Esophagus muscularis mucosa (tissue), 4 donors: Measurements from ENCODE around the gene LBHD2.

Experiments
- EP300 ChIP-seq: sonication (generic); formaldehyde crosslinking; IDR thresholded peaks from one replicate; pipeline ENCODE4 v1.6.1; 2017; ENCODE audit warnings: antibody characterized with exemption
- POLR2A ChIP-seq: fragments of 450-650 bp; IDR thresholded peaks from one replicate; pipeline ENCODE4 v1.6.1; 2017; ENCODE audit warnings: antibody characterized with exemption, moderate library complexity, mild to moderate bottlenecking, low read depth
- POLR2AphosphoS5 ChIP-seq, 2 donors: sonication (generic); formaldehyde crosslinking; IDR thresholded peaks; one replicate each; pipeline ENCODE4 v1.6.1; 2017; ENCODE audit warnings: antibody characterized with exemption in 2 of 2
- TF ChIP-seq, protein P1 (sequence below), 3 experiments: fragments of 200-600 bp in 2 of 3; fragments of 450-650 bp in 1 of 3; sonication (generic) in 2 of 3; IDR thresholded peaks; one replicate each; pipeline ENCODE4 v1.5.1; 2017 to 2019; ENCODE audit warnings: antibody characterized with exemption in 3 of 3, mild to moderate bottlenecking in 2 of 3, moderate library complexity in 1 of 3

GRCh38 chr14:103094406-103095209 lies 10.6 kb downstream of the LBHD2 start, which contains the start of gene EXOC3L4:
- TF ChIP-seq, protein P1, sequence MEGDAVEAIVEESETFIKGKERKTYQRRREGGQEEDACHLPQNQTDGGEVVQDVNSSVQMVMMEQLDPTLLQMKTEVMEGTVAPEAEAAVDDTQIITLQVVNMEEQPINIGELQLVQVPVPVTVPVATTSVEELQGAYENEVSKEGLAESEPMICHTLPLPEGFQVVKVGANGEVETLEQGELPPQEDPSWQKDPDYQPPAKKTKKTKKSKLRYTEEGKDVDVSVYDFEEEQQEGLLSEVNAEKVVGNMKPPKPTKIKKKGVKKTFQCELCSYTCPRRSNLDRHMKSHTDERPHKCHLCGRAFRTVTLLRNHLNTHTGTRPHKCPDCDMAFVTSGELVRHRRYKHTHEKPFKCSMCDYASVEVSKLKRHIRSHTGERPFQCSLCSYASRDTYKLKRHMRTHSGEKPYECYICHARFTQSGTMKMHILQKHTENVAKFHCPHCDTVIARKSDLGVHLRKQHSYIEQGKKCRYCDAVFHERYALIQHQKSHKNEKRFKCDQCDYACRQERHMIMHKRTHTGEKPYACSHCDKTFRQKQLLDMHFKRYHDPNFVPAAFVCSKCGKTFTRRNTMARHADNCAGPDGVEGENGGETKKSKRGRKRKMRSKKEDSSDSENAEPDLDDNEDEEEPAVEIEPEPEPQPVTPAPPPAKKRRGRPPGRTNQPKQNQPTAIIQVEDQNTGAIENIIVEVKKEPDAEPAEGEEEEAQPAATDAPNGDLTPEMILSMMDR (IDR thresholded peaks at IDR 0.05), result no peak
- TF ChIP-seq EP300 (no peak), POLR2AphosphoS5 (IDR thresholded peaks at IDR 0.05) (no peak), POLR2A (no peak)
